Mesenteric fat pad (tissue), 1 donor: Measurements from ENCODE around the gene SNAP47. TPM values are rescaled to one million over a fixed set of nuclear protein-coding genes. Genes with fewer than 3 reads are reported as not detected.
"Not testable (repeated sequence)": the region's sequence is repeated elsewhere in the genome, so short reads cannot be mapped to it uniquely, and the experiment has no call there.

Experiments
- DNase-seq: peaks from one replicate; pipeline ENCODE4 v3.0.0-alpha.2; 2020; ENCODE audit warnings: low spot score
- long read RNA-seq: library from polyadenylated mRNA; unstranded; transcript quantifications from one replicate; pipeline ENCODE4 v2.0.0, GENCODE V29; 2020
- total RNA-seq: library from RNA; stranded (reverse); fragmentation: NEBNext Ultra II Directional; extraction: Animal tissue kit (Norgen Biotek cat#: 25700); gene quantifications from one replicate; pipeline ENCODE4 v1.2.1, GENCODE V29; 2021
- donor health status: DM: yes; HTN: yes; CAD: no.

The SNAP47 gene, protein sequence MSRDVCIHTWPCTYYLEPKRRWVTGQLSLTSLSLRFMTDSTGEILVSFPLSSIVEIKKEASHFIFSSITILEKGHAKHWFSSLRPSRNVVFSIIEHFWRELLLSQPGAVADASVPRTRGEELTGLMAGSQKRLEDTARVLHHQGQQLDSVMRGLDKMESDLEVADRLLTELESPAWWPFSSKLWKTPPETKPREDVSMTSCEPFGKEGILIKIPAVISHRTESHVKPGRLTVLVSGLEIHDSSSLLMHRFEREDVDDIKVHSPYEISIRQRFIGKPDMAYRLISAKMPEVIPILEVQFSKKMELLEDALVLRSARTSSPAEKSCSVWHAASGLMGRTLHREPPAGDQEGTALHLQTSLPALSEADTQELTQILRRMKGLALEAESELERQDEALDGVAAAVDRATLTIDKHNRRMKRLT
- 18.8 TPM for total RNA-seq
- long read RNA-seq, transcript SNAP47-202 (5 exons, 2,362 nt): major isoform, 103 of 155 reads
- long read RNA-seq, partial matches to known transcripts: 17 of 155 reads
- long read RNA-seq, other reads (novel, unspliced or antisense): 28 of 155 reads

- peak; percentile 98 for DNase-seq
These were observed at the start of gene SNAP47, which contains the start of gene JMJD4 for GRCh38 chr1:227734856-227735538. TSS of gene SNAP47 (plus strand) at chr1:227735435. CDS start at chr1:227747737, 12,302 bp downstream. TSS of gene JMJD4 (minus strand) at chr1:227735302. CDS start at chr1:227735273, 29 bp downstream.

DNA sequence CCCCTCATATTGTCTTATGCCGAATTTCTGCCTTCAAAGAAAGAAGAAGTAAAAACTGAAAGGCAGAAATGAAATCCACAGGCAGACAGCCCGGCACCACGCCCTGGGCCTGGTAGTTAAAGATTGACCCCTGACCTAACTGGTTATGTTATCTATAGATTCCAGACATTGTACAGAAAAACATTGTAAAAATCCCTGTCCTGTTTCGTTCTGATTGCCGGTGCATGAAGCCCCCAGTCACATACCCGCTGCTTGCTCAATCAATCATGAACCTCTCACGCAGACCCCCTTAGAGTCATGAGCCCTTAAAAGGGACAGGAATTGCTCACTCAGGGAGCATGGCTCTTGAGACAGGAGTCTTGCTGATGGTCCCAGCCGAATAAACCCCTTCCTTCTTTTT lies 49.4 kb upstream of the SNAP47 start:
- DNase-seq: no peak

DNA sequence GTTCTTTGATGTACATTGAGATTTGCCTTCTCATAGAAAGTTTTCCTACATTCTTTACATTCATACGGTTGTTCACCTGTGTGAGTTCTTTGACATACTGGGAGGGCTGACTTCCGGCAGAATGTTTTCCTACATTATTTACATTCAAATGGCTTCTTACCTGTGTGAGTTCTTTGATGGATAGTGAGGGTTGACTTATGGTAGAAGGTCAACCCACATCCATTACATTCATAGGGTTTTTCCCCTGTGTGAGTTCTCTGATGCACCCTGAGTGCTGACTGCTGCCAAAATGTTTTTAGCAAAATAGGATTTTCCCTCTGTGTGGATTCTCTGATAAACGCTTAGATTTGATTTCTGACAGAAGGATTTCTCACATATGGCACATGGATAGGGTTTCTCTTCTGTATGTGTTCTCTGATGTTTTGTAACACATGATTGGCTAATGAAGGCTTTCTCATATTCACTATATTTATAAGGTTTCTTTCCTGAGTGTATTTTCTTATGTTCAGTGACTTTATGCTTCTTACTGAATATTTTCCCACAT lies 37.8 kb upstream of the SNAP47 start:
- no peak for DNase-seq

- DNase-seq: not testable (repeated sequence)
These were observed 33.6 kb upstream of the SNAP47 start for GRCh38 chr1:227701631-227702030.

DNA sequence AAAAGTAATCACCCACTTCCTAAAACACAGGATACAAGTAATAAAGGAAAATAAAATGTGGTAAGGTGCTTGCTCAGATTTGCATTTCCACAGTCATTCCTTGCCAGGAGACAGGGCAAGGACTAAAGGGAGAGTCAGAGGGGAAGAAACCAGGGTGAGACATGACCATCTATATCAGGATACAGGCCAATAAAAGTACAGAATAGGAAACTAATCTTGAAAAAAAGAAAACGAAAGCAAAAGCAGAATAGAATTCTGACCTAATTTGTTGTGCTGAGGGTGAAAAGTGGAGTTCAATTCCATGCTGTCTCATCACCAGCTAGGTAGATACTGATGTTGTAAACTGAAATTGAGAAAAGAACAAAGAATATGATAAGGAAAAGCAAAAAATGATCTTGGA lies 27.4 kb upstream of the SNAP47 start:
- no peak for DNase-seq

- DNase-seq: no peak
These were observed 25.8 kb upstream of the SNAP47 start for GRCh38 chr1:227709451-227709850.

- not testable (repeated sequence) for DNase-seq
These were observed 24.8 kb upstream of the SNAP47 start for GRCh38 chr1:227710474-227710873.

GRCh38 chr1:227712648-227713047 lies 22.6 kb upstream of the SNAP47 start:
- no peak for DNase-seq

GRCh38 chr1:227718932-227719331 lies 16.3 kb upstream of the SNAP47 start:
- DNase-seq: no peak

DNA sequence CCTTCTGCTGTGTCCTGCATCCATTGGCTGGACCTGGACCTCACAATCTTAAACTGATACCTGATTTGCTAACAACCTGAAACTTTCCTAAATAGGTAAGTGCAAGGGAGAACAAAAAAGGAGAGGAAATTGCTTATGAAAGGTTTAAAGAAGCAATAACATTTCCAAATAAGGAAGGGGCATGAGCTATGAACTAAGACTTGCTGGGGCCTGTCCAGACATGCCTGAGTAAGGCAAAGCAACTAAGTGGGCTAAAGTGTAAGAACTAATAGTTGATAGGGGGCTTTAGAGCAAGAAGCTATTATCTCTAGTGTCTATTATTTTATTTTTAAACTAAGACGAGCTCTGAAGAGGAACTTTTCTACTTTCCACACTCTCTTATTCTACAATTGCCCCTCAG lies 11.8 kb upstream of the SNAP47 start:
- DNase-seq: no peak

DNA sequence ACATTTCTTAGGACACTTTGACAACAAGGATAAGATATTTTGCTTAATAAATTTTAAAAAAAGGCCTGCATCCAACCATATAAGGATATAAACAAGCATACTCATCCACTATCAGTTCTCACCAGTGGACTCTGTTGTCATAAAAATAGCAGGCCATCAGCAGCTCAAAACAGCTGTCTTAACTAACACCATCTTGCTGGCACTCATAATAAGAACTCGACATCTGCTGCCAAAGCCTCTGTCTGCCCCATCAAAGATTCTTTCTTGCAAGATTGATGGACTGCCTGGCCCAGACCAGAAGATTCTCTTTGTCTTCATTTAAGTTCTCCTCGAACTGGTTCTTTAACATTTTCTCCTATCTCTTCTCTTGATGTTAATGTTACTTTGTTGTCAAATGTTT lies 10.2 kb upstream of the SNAP47 start:
- no peak for DNase-seq

- DNase-seq: no peak
These were observed 8.9 kb upstream of the SNAP47 start for GRCh38 chr1:227726318-227726717.

- peak; percentile 62 for DNase-seq
These were observed 8.2 kb upstream of the SNAP47 start for GRCh38 chr1:227726924-227727599.

GRCh38 chr1:227728059-227728891 lies 7.0 kb upstream of the SNAP47 start:
- DNase-seq: peak; percentile 90

DNA sequence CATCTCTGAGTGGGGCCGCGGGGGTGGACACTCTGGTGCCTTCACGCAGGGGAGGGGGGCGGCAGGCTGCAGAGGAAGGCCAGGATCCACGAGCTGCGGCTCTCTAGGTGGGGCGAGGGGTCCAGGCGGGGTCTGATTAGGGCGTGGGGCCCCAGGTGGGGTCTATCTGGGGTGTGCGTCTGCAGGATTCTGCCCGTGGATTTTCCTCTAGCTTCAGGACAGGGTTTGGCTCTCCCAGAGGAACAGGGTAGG lies 6.4 kb upstream of the SNAP47 start:
- DNase-seq: peak; percentile 83

GRCh38 chr1:227729144-227729880 lies 5.9 kb upstream of the SNAP47 start:
- DNase-seq: peak; percentile 68

GRCh38 chr1:227729881-227730629 lies 5.2 kb upstream of the SNAP47 start:
- no peak for DNase-seq

GRCh38 chr1:227730630-227731151 lies 4.5 kb upstream of the SNAP47 start:
- no peak for DNase-seq

GRCh38 chr1:227731241-227731677 lies 4.0 kb upstream of the SNAP47 start:
- no peak for DNase-seq
